ENCODE results near the gene DENND4A.

DNA sequence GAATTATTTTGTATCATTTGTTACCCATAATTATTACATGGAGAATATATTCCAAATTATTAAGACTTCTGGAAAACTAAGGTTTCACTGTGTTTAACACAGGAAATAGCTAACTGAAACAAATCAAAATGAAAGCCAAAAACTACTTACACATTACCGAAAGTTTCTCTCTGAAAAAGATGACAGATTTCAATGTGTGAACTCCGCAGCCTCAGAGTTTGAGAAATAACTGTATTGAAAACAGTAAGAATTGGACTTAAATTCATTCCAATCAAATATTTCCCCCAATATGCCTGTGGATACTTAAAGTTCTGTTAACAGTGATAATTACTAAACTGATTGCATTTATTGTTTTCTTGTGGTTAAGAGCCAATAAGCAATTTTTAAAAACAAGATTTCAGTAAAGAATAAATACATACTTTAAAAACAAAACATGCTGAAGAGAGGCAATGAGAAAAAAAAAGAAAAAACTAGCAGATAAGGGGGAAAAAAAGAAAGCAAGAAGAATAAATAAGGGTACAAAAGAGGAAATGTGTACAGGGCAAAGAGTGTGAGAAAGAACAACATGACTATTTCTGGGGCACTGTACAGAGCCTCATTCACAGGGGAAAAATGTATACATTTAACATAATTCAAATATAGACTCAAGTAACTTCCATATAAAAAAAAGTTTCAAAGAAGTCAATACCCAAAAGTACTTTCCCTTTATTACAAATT is 30.7 kb downstream of the DENND4A start:
- TF ChIP-seq EZH2phosphoT487 (IDR thresholded peaks at IDR 0.05; ENCODE audit: insufficient read depth, low read depth) (no peak), EZH2 (IDR thresholded peaks at IDR 0.05; ENCODE audit: insufficient read depth, poor library complexity, severe bottlenecking) (no peak)

All from GM23248 (cell line).